ENCODE data around the gene UQCC5.

The UQCC5 gene

GRCh38 chr3:52504977-52505376, 31.4 kb upstream of the UQCC5 start:
- no peak for DNase-seq (ENCODE audit: low spot score)

- no peak for DNase-seq (ENCODE audit: low spot score)
These were observed 30.0 kb upstream of the UQCC5 start for GRCh38 chr3:52506266-52506966.

- no peak for DNase-seq (ENCODE audit: low spot score)
These were observed 29.0 kb upstream of the UQCC5 start for GRCh38 chr3:52507359-52507758.

- no peak for DNase-seq (ENCODE audit: low spot score)
These were observed 26.6 kb upstream of the UQCC5 start for GRCh38 chr3:52509753-52510328.

GRCh38 chr3:52511509-52511908, 24.9 kb upstream of the UQCC5 start:
- DNase-seq (ENCODE audit: low spot score), result no peak

GRCh38 chr3:52512105-52512504, 24.3 kb upstream of the UQCC5 start:
- no peak for DNase-seq (ENCODE audit: low spot score)

GRCh38 chr3:52512727-52513126, 23.7 kb upstream of the UQCC5 start:
- DNase-seq (ENCODE audit: low spot score), result no peak

GRCh38 chr3:52513281-52513680, 23.1 kb upstream of the UQCC5 start:
- DNase-seq (ENCODE audit: low spot score), result no peak

- no peak for DNase-seq (ENCODE audit: low spot score)
These were observed 21.8 kb upstream of the UQCC5 start for GRCh38 chr3:52514576-52514975.

GRCh38 chr3:52515192-52515591, 21.2 kb upstream of the UQCC5 start:
- no peak for DNase-seq (ENCODE audit: low spot score)

- DNase-seq (ENCODE audit: low spot score), result no peak
These were observed 19.8 kb upstream of the UQCC5 start for GRCh38 chr3:52516509-52517195.

- no peak for DNase-seq (ENCODE audit: low spot score)
These were observed 18.3 kb upstream of the UQCC5 start for GRCh38 chr3:52517796-52518722.

- DNase-seq (ENCODE audit: low spot score), result no peak
These were observed 17.5 kb upstream of the UQCC5 start for GRCh38 chr3:52518723-52519444.

GRCh38 chr3:52519445-52520140, 16.8 kb upstream of the UQCC5 start:
- no peak for DNase-seq (ENCODE audit: low spot score)

GRCh38 chr3:52520141-52520667, 16.2 kb upstream of the UQCC5 start:
- no peak for DNase-seq (ENCODE audit: low spot score)

GRCh38 chr3:52520716-52521487, 15.5 kb upstream of the UQCC5 start:
- DNase-seq (ENCODE audit: low spot score), result no peak

GRCh38 chr3:52521488-52521824, 14.9 kb upstream of the UQCC5 start:
- no peak for DNase-seq (ENCODE audit: low spot score)

- no peak for DNase-seq (ENCODE audit: low spot score)
These were observed 14.3 kb upstream of the UQCC5 start for GRCh38 chr3:52521881-52522650.

GRCh38 chr3:52522651-52523251, 13.7 kb upstream of the UQCC5 start:
- DNase-seq (ENCODE audit: low spot score), result no peak

Measured in NAMALWA (cell line).